ENCODE data around the gene TTBK1.

Gene TTBK1

DNA sequence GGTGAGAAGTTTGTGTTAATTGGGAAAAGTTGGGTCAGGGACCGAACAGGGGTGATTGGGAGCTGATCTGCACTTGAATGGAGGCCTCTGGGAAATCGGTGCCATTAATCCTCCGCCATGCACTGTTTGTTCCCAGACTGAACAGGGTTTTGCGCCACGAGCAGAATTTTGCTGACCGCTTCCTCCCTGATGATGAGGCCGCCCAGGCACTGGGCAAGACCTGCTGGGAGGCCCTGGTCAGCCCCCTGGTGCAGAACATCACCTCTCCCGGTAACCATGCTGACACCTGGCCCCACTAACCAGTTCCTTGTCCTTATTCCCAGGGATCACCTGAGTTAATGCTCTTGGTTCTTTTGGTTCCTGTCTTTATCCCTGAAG is 39.6 kb upstream of the TTBK1 start:
- no peak overlapping the region for H3K4me3 ChIP-seq (ENCODE audit: low read depth, low read length)
- TF ChIP-seq CTCF (IDR thresholded peaks at IDR 0.05; ENCODE audit: borderline replicate concordance, insufficient read depth, low read depth, low read length), result no peak

GRCh38 chr6:43204271-43205105 is 38.8 kb upstream of the TTBK1 start:
- TF ChIP-seq CTCF (IDR thresholded peaks at IDR 0.05; ENCODE audit: borderline replicate concordance, insufficient read depth, low read depth, low read length), result no peak
- H3K4me3 ChIP-seq (ENCODE audit: low read depth, low read length), result no peak overlapping the region

DNA sequence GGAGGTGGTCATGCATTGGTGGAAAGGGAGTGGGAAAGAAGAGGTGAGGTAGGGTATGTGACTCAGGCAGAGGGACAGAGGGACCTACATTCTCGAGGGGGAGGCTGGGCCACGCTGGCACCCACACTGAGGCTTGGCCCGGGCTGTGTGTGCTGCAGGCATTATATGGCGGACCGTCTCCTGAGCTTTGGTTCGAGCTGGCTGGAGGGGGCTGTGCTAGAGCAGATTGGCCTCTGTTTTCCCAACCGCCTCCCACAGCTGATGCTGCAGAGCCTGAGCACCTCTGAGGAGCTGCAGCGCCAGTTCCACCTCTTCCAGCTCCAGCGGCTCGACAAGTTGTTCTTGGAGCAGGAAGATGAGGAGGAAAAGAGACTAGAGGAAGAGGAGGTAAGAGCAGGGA is 37.4 kb upstream of the TTBK1 start:
- no peak overlapping the region for H3K4me3 ChIP-seq (ENCODE audit: low read depth, low read length)
- no peak for TF ChIP-seq CTCF (IDR thresholded peaks at IDR 0.05; ENCODE audit: borderline replicate concordance, insufficient read depth, low read depth, low read length)

GRCh38 chr6:43207286-43207685 is 36.0 kb upstream of the TTBK1 start:
- TF ChIP-seq CTCF (IDR thresholded peaks at IDR 0.05; ENCODE audit: borderline replicate concordance, insufficient read depth, low read depth, low read length), result no peak
- H3K4me3 ChIP-seq (ENCODE audit: low read depth, low read length), result no peak overlapping the region

GRCh38 chr6:43211955-43212354 is 31.3 kb upstream of the TTBK1 start:
- no peak for TF ChIP-seq CTCF (IDR thresholded peaks at IDR 0.05; ENCODE audit: borderline replicate concordance, insufficient read depth, low read depth, low read length)
- no peak overlapping the region for H3K4me3 ChIP-seq (ENCODE audit: low read depth, low read length)

- no peak overlapping the region for H3K4me3 ChIP-seq (ENCODE audit: low read depth, low read length)
- no peak for TF ChIP-seq CTCF (IDR thresholded peaks at IDR 0.05; ENCODE audit: borderline replicate concordance, insufficient read depth, low read depth, low read length)
Observed at GRCh38 chr6:43213431-43213830, 29.9 kb upstream of the TTBK1 start.

DNA sequence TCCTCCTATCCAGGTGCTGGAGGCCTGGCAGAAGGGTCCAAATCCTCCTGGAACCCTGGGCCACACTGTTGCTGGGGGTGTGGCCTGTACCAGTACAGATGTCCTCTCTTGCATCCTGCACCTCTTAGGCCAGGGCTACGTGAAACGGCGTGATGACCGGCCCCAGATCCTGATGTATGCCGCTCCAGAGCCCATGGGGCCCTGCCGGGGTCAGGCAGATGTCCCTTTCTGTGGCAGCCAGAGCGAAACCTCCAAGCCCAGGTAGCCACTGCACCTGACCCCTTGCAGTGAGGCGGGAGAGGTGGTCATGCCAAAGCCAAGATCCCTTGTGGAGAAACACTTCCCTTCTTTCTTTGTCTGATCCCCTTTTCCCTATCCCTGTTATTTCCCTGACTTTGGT is 28.2 kb upstream of the TTBK1 start:
- TF ChIP-seq CTCF (IDR thresholded peaks at IDR 0.05; ENCODE audit: borderline replicate concordance, insufficient read depth, low read depth, low read length), result no peak

More for the DNA sequence above, 28.2 kb upstream of the TTBK1 start:
- H3K4me3 ChIP-seq (ENCODE audit: low read depth, low read length), result no peak overlapping the region
